Chondrocyte (in vitro differentiated cells): ENCODE data around the gene RIT2. TPM values are rescaled to one million over a fixed set of nuclear protein-coding genes. Genes with fewer than 3 reads are reported as not detected.

Experiments used
- DNase-seq: peaks from one replicate; pipeline ENCODE4 v3.0.0; 2021; ENCODE audit warnings: mixed read lengths, low spot score
- H3K27ac Mint-ChIP-seq: one replicate; pipeline ENCODE4 v1.8.0; 2021; ENCODE audit warnings: mild to moderate bottlenecking, moderate library complexity, mixed read lengths; ENCODE audit not compliant: unreplicated experiment
- H3K27me3 Mint-ChIP-seq: 2 replicates; pipeline ENCODE4 v1.8.0; 2021; ENCODE audit warnings: low read depth, mixed read lengths
- H3K36me3 Mint-ChIP-seq: 2 replicates; pipeline ENCODE4 v1.8.0; 2021; ENCODE audit warnings: low read depth, mixed read lengths
- H3K4me1 Mint-ChIP-seq: 2 replicates; pipeline ENCODE4 v1.8.0; 2021; ENCODE audit warnings: low read depth, mild to moderate bottlenecking, mixed read lengths
- H3K4me3 Mint-ChIP-seq: one replicate; pipeline ENCODE4 v1.8.0; 2021; ENCODE audit warnings: mild to moderate bottlenecking, moderate library complexity, mixed read lengths; ENCODE audit not compliant: unreplicated experiment
- H3K9me3 Mint-ChIP-seq: 2 replicates; pipeline ENCODE4 v1.8.0; 2021; ENCODE audit warnings: low read depth, mixed read lengths
- CTCF ChIP-seq: fragments of 200-600 bp; sonication (generic); IDR thresholded peaks from 2 replicates; pipeline ENCODE4 v1.5.0; 2021; ENCODE audit warnings: antibody characterized with exemption, mild to moderate bottlenecking, moderate library complexity
- total RNA-seq: library from RNA; stranded (reverse); gene quantifications from 3 replicates; pipeline ENCODE4 v1.2.1, GENCODE V29; 2021

The RIT2 gene
- total RNA-seq, 1 donor from 2014 or later: not detected

- no peak for DNase-seq
- Mint-ChIP-seq H3K4me3 (no peak overlapping the region), H3K4me1 (no peaks in the 10 kb centered on the region), H3K9me3 (no peaks in the 10 kb centered on the region), H3K36me3 (no peaks in the 10 kb centered on the region), H3K27ac (no peak overlapping the region), H3K27me3 (no peaks in the 10 kb centered on the region)
- TF ChIP-seq CTCF: no peak
These were observed 206.4 kb downstream of the RIT2 start for GRCh38 chr18:42909095-42909494.

DNA sequence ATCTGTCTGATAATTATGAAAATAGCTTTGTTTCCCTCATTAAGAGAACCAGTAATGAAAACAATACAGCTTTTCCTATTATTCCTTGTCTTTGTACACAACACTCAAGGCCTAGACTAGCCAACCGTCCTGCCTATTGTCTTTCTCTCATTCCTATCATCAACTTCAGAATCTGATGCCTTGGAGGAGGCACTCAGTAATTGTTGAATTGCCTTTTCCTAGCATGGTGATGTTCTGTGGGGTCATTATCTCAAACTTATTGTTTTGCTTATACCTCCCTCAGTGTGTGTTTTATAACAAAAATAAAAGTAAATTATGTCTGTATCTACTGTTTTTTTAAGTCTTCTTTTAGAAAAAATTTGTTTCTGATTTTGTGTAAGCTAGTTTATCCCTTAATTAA is 208.7 kb downstream of the RIT2 start:
- no peaks in the 10 kb centered on the region for H3K27me3 Mint-ChIP-seq
- TF ChIP-seq CTCF: no peak
- H3K27ac Mint-ChIP-seq: no peak overlapping the region
- DNase-seq: no peak
- no peaks in the 10 kb centered on the region for H3K9me3 Mint-ChIP-seq
- H3K36me3 Mint-ChIP-seq: no peaks in the 10 kb centered on the region
- no peaks in the 10 kb centered on the region for H3K4me1 Mint-ChIP-seq
- H3K4me3 Mint-ChIP-seq: no peak overlapping the region

- DNase-seq: no peak
- TF ChIP-seq CTCF: no peak
- peaks cover 13% of the 10 kb centered on the region for H3K27me3 Mint-ChIP-seq
- H3K4me1 Mint-ChIP-seq: no peaks in the 10 kb centered on the region
- no peak overlapping the region for H3K27ac Mint-ChIP-seq
- no peaks in the 10 kb centered on the region for H3K9me3 Mint-ChIP-seq
- H3K36me3 Mint-ChIP-seq: no peaks in the 10 kb centered on the region
- H3K4me3 Mint-ChIP-seq: no peak overlapping the region
These were observed 214.3 kb downstream of the RIT2 start for GRCh38 chr18:42901161-42901560.

DNA sequence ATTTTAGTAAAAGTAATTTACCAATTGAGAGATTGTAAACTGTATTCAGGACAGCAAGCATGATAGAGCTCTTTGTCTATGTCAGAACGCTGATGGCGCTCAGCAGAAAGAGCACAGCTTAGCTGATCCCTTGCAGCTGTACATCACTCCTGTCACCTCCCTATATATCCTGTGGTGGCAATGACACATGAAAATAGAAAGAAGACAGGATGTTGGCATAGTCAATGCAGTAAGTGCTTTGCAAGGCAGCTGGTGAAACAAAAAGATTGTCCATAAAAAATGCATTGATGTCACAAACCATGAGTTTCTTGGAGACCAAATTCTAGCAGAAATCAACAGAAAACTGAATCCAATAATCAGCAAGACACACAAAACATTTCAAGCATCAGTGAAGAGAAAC is 221.5 kb downstream of the RIT2 start:
- no peak for TF ChIP-seq CTCF
- Mint-ChIP-seq H3K9me3 (no peaks in the 10 kb centered on the region), H3K36me3 (no peaks in the 10 kb centered on the region), H3K4me3 (no peak overlapping the region), H3K4me1 (no peaks in the 10 kb centered on the region), H3K27ac (no peak overlapping the region), H3K27me3 (peaks cover 11% of the 10 kb centered on the region)
- no peak for DNase-seq

GRCh38 chr18:42892181-42892580 is 223.3 kb downstream of the RIT2 start:
- no peak overlapping the region for H3K4me3 Mint-ChIP-seq
- peaks cover 9% of the 10 kb centered on the region for H3K27me3 Mint-ChIP-seq
- H3K9me3 Mint-ChIP-seq: no peaks in the 10 kb centered on the region
- no peaks in the 10 kb centered on the region for H3K36me3 Mint-ChIP-seq
- H3K27ac Mint-ChIP-seq: no peak overlapping the region
- no peaks in the 10 kb centered on the region for H3K4me1 Mint-ChIP-seq
- DNase-seq: no peak
- no peak for TF ChIP-seq CTCF
